IMR-90 (cell line): ENCODE measurements around the gene UNC13B. TPM values are rescaled to one million over a fixed set of nuclear protein-coding genes. Genes with fewer than 3 reads are reported as not detected.
A peak's percentile ranks its signal among the peaks of the same experiment; 100 is the strongest.

Source experiments
- ATAC-seq: fragments of 200-7000 bp; cut with Tn5 transposase; 2 replicates; pipeline ENCODE4 v1.9.1; 2020; ENCODE audit warnings: low read depth, mild to moderate bottlenecking, moderate library complexity
- BruUV-seq: library from RNA; stranded (reverse); fragments of 400-500 nt; replicated peaks from 2 replicates; lab custom pipeline; 2021; lab: Mats Ljungman, UMichigan
- CTCF ChIA-PET: fragments of 300-600 bp; formaldehyde crosslinking; extraction: SDS; loops from one replicate; lab custom pipeline; 2021; ENCODE audit warnings: antibody characterized with exemption; lab: Yijun Ruan, JAX
- POLR2A ChIA-PET: fragments of 300-600 bp; sonication (Branson Sonifier 250); formaldehyde crosslinking; loops from one replicate; lab custom pipeline; 2022; ENCODE audit warnings: antibody characterized with exemption; ENCODE audit not compliant: unreplicated experiment; lab: Charles Lee
- DNase-seq: peaks from one replicate; pipeline ENCODE4 v3.0.0; 2013
- H2AFZ ChIP-seq: replicated peaks from 2 replicates; pipeline ENCODE3; 2013; ENCODE audit warnings: low read length, mild to moderate bottlenecking; ENCODE audit not compliant: poor library complexity
- H2AK5ac ChIP-seq: 2 replicates; pipeline ENCODE4 v1.6.1; 2013; ENCODE audit warnings: low read depth, low read length, inconsistent platforms
- H2AK9ac ChIP-seq: replicated peaks from 2 replicates; pipeline ENCODE3; 2013; ENCODE audit warnings: mild to moderate bottlenecking, low read depth, low read length, moderate library complexity; ENCODE audit not compliant: poor library complexity
- H2BK120ac ChIP-seq: 2 replicates; pipeline ENCODE4 v1.6.1; 2013; ENCODE audit warnings: low read depth, low read length, inconsistent platforms
- H2BK15ac ChIP-seq: 3 replicates; pipeline ENCODE4 v1.6.1; 2013; ENCODE audit warnings: low read depth, low read length, inconsistent platforms
- H2BK20ac ChIP-seq: 2 replicates; pipeline ENCODE4 v1.6.1; 2013; ENCODE audit warnings: low read depth, mild to moderate bottlenecking, inconsistent platforms, low read length, moderate library complexity
- H2BK5ac ChIP-seq: 2 replicates; pipeline ENCODE4 v1.6.1; 2013; ENCODE audit warnings: mild to moderate bottlenecking, low read depth, low read length, inconsistent platforms; ENCODE audit not compliant: poor library complexity, severe bottlenecking
- H3K14ac ChIP-seq: replicated peaks from 2 replicates; pipeline ENCODE4 v1.6.1; 2013; ENCODE audit warnings: low read depth, low read length, inconsistent platforms
- H3K18ac ChIP-seq: 2 replicates; pipeline ENCODE4 v1.6.1; 2013; ENCODE audit warnings: low read depth, low read length, control low read depth
- H3K23ac ChIP-seq: 2 replicates; pipeline ENCODE4 v1.6.1; 2013; ENCODE audit warnings: low read depth, low read length, inconsistent platforms
- H3K27ac ChIP-seq: 2 replicates; pipeline ENCODE4 v1.5.1; 2013; ENCODE audit warnings: mild to moderate bottlenecking, control low read depth, low read length; ENCODE audit not compliant: insufficient read depth
- H3K27me3 ChIP-seq: 2 replicates; pipeline ENCODE4 v1.6.1; 2013; ENCODE audit warnings: low read length; ENCODE audit not compliant: control insufficient read depth, insufficient read depth
- H3K36me3 ChIP-seq: 2 replicates; pipeline ENCODE4 v1.6.1; 2013; ENCODE audit warnings: low read length, mixed read lengths; ENCODE audit not compliant: control insufficient read depth, insufficient read depth
- H3K4ac ChIP-seq: 2 replicates; pipeline ENCODE4 v1.6.1; 2013; ENCODE audit warnings: low read depth, low read length, inconsistent platforms
- H3K4me1 ChIP-seq: 2 replicates; pipeline ENCODE4 v1.6.1; 2013; ENCODE audit warnings: low read length, mixed read lengths; ENCODE audit not compliant: control insufficient read depth, insufficient read depth
- H3K4me2 ChIP-seq: 2 replicates; pipeline ENCODE4 v1.6.1; 2013; ENCODE audit warnings: low read depth, mild to moderate bottlenecking, control low read depth, low read length, moderate library complexity
- H3K4me3 ChIP-seq: 2 replicates; pipeline ENCODE4 v1.5.1; 2013; ENCODE audit warnings: low read depth, mild to moderate bottlenecking, control low read depth, low read length, moderate library complexity; ENCODE audit not compliant: insufficient read depth
- H3K56ac ChIP-seq: 2 replicates; pipeline ENCODE4 v1.6.1; 2013; ENCODE audit warnings: low read length, inconsistent platforms; ENCODE audit not compliant: insufficient read depth; ENCODE audit errors: extremely low read depth
- H3K79me1 ChIP-seq, 2 experiments: 2 replicates each; pipeline ENCODE4 v1.6.1; 2013; ENCODE audit warnings: low read length in 2 of 2, inconsistent platforms in 1 of 2, low read depth in 1 of 2
- H3K9ac ChIP-seq: 2 replicates; pipeline ENCODE4 v1.6.1; 2013; ENCODE audit warnings: low read depth, low read length, control low read depth
- H3K9me1 ChIP-seq: 2 replicates; pipeline ENCODE4 v1.6.1; 2013; ENCODE audit warnings: low read length, inconsistent platforms; ENCODE audit not compliant: insufficient read depth
- H3K9me3 ChIP-seq: 2 replicates; pipeline ENCODE4 v1.6.1; 2013; ENCODE audit warnings: low read length; ENCODE audit not compliant: control insufficient read depth, insufficient read depth
- H4K20me1 ChIP-seq: 2 replicates; pipeline ENCODE4 v1.6.1; 2013; ENCODE audit warnings: low read length, inconsistent platforms; ENCODE audit not compliant: insufficient read depth
- H4K5ac ChIP-seq: 2 replicates; pipeline ENCODE4 v1.6.1; 2013; ENCODE audit warnings: mild to moderate bottlenecking, low read depth, low read length, control low read depth
- H4K8ac ChIP-seq, 2 experiments: 2 replicates each; pipeline ENCODE4 v1.6.1; 2013; ENCODE audit warnings: low read depth in 2 of 2, low read length in 2 of 2, control low read depth in 1 of 2, inconsistent platforms in 1 of 2
- H4K91ac ChIP-seq: 2 replicates; pipeline ENCODE4 v1.6.1; 2013; ENCODE audit warnings: low read depth, low read length, inconsistent platforms; ENCODE audit not compliant: insufficient read depth
- BHLHE40 ChIP-seq: fragments of 150-350 bp; IDR thresholded peaks from 2 replicates; pipeline ENCODE4 v1.6.1; 2016; ENCODE audit warnings: mild to moderate bottlenecking, low read depth, low read length
- CEBPB ChIP-seq: IDR thresholded peaks from 2 replicates; pipeline ENCODE4 v1.6.1; 2012; ENCODE audit warnings: low read depth, low read length, improper control_type of control experiment
- CHD1 ChIP-seq: IDR thresholded peaks from 2 replicates; pipeline ENCODE4 v1.6.1; 2012; ENCODE audit warnings: low read depth, low read length, improper control_type of control experiment
- FOS ChIP-seq: fragments of 150-350 bp; IDR thresholded peaks from 2 replicates; pipeline ENCODE4 v1.6.1; 2016; ENCODE audit warnings: low read depth, low read length
- MAFK ChIP-seq: IDR thresholded peaks from 2 replicates; pipeline ENCODE4 v1.6.1; 2012; ENCODE audit warnings: low read depth, low read length, improper control_type of control experiment
- MAZ ChIP-seq: IDR thresholded peaks from 2 replicates; pipeline ENCODE4 v1.6.1; 2012; ENCODE audit warnings: low read depth, mild to moderate bottlenecking, low read length, improper control_type of control experiment, moderate library complexity, borderline replicate concordance
- NFE2L2 ChIP-seq: fragments of 150-350 bp; IDR thresholded peaks from 2 replicates; pipeline ENCODE4 v1.6.1; 2016; ENCODE audit warnings: low read depth, mild to moderate bottlenecking, low read length
- POLR2A ChIP-seq: IDR thresholded peaks from 2 replicates; pipeline ENCODE4 v1.6.1; 2012; ENCODE audit warnings: mild to moderate bottlenecking, low read depth, low read length
- RAD21 ChIP-seq: IDR thresholded peaks from 2 replicates; pipeline ENCODE4 v1.6.1; 2012; ENCODE audit warnings: low read length, improper control_type of control experiment
- RCOR1 ChIP-seq: IDR thresholded peaks from 2 replicates; pipeline ENCODE4 v1.6.1; 2012; ENCODE audit warnings: mild to moderate bottlenecking, low read length, improper control_type of control experiment; ENCODE audit not compliant: insufficient replicate concordance
- RFX5 ChIP-seq: IDR thresholded peaks from 2 replicates; pipeline ENCODE4 v1.8.0; 2012; ENCODE audit warnings: low read depth, mild to moderate bottlenecking, low read length, moderate library complexity
- SMC3 ChIP-seq: fragments of 150-350 bp; IDR thresholded peaks from 2 replicates; pipeline ENCODE4 v1.6.1; 2016; ENCODE audit warnings: low read depth, mild to moderate bottlenecking, antibody characterized with exemption, low read length, moderate library complexity
- WGBS, 2 experiments: methylation state at CpG; one replicate each; pipeline versions ENCODE4 v1.1.5 to v1.1.7; 2013; ENCODE audit warnings: missing lambda C conversion rate in 2 of 2; ENCODE audit not compliant: insufficient read length in 1 of 2; ENCODE audit errors: extremely low coverage in 2 of 2; 5-methylcytosine and 5-hydroxymethylcytosine counted together
- dilution Hi-C: fragments of 300-500 bp; cut with HindIII; formaldehyde crosslinking; loops from one replicate; pipeline ENCODE4 v1.14.3; 2018; ENCODE audit warnings: low sequenced_read_pairs; ENCODE audit not compliant: unreplicated experiment
- in situ Hi-C: fragments of 300-500 bp; cut with MboI; formaldehyde crosslinking; loops from 3 replicates; pipeline ENCODE4 v1.14.3; 2019; ENCODE audit warnings: low sequenced_read_pairs, inconsistent platforms, mixed read lengths
- intact Hi-C: fragments of 100-400 bp; cut with micrococcal nuclease; formaldehyde crosslinking; loops from 2 replicates; pipeline ENCODE4 v1.10.0; 2022
- polyA plus RNA-seq, 3 experiments: library from polyadenylated mRNA; depleted of rRNA; stranded (reverse); fragments of >200 nt; gene quantifications; 2 replicates each; pipeline ENCODE4 v1.2.3, GENCODE V29; 2012; ENCODE audit warnings: low replicate concordance in 1 of 3
- total RNA-seq: library from RNA; depleted of rRNA; stranded (reverse); fragments of >200 nt; gene quantifications from 2 replicates; pipeline ENCODE4 v1.2.3, GENCODE V29; 2012
- TF ChIP-seq, protein P1 (sequence below): fragments of 150-350 bp; IDR thresholded peaks from 2 replicates; pipeline ENCODE4 v1.6.1; 2017; ENCODE audit warnings: mild to moderate bottlenecking, antibody characterized with exemption, low read length, low read depth
- TF ChIP-seq, protein P2 (sequence below): fragments of 150-350 bp; IDR thresholded peaks from 2 replicates; pipeline ENCODE4 v1.6.1; 2016; ENCODE audit warnings: low read depth, mild to moderate bottlenecking, low read length, moderate library complexity, borderline replicate concordance

The UNC13B gene
- total and polyA plus RNA-seq, 2 of the 4 experiments (the other 2 are of a cell fraction) = 7.5 to 14.3 TPM

DNA sequence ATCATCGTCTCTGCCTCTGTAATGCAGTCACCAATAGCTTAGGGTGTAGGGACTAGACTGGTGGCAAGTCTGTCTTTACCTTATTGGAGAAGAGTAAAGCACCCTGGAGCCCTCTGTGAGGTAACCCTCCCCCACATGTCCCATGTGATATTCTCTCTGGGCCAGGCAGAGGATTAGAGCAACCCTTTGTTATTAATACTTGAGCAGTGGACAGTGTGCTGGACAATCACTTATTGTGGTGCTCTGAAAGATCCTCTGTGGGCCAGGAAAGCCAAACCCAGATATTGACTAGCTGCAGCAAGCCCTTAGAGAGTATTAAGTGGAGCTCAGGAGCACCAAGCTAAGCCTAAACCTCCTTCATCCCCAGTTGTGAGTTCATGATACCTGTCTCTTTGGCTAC is 188.4 kb downstream of the UNC13B start:
- ATAC-seq = no peak
- ChIA-PET POLR2A (no interaction called here), CTCF (interaction anchor here (1.5 kb wide), 1 partner anchor 17 kb away, joined by 3 read pairs; no protein-coding TSS in a partner anchor)
- peaks cover 26% of the 10 kb centered on the region for H3K4me1 ChIP-seq
- H3K9me1 ChIP-seq = peaks cover 24% of the 10 kb centered on the region
- H4K91ac ChIP-seq = peak overlapping the region; percentile 59
- H3K4ac ChIP-seq = peak overlapping the region; percentile 82
- no peak overlapping the region for H3K56ac ChIP-seq
- H4K8ac ChIP-seq = peak overlapping the region in 1 of 2 experiments; percentile 37; a peak in 1 of 4 replicates
- H3K4me3 ChIP-seq = no peak overlapping the region
- intact Hi-C loops (loop anchor here (10.0 kb wide), 1 partner anchor 185 kb away; no protein-coding TSS in a partner anchor), dilution Hi-C loops (no loop called here), in situ Hi-C loops (no loop called here)
- no peak overlapping the region for H2AFZ ChIP-seq
- H3K9ac ChIP-seq = 0 out of 2 replicates have a peak overlapping the region, but pooled peaks have one; percentile 17
- no peak for DNase-seq
- no peaks in the 10 kb centered on the region for H3K27me3 ChIP-seq
- H2BK5ac ChIP-seq = peak overlapping the region; percentile 72
- TF ChIP-seq RAD21 = no peak
- TF ChIP-seq CHD1 = no peak
- TF ChIP-seq, protein P1, sequence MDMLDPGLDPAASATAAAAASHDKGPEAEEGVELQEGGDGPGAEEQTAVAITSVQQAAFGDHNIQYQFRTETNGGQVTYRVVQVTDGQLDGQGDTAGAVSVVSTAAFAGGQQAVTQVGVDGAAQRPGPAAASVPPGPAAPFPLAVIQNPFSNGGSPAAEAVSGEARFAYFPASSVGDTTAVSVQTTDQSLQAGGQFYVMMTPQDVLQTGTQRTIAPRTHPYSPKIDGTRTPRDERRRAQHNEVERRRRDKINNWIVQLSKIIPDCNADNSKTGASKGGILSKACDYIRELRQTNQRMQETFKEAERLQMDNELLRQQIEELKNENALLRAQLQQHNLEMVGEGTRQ = no peak
- no peak for TF ChIP-seq NFE2L2
- no peak for TF ChIP-seq CEBPB
- no peak for TF ChIP-seq BHLHE40
- no peak for TF ChIP-seq POLR2A
- TF ChIP-seq FOS = no peak
- no peak for TF ChIP-seq MAZ
- TF ChIP-seq MAFK = no peak
- TF ChIP-seq, protein P2, sequence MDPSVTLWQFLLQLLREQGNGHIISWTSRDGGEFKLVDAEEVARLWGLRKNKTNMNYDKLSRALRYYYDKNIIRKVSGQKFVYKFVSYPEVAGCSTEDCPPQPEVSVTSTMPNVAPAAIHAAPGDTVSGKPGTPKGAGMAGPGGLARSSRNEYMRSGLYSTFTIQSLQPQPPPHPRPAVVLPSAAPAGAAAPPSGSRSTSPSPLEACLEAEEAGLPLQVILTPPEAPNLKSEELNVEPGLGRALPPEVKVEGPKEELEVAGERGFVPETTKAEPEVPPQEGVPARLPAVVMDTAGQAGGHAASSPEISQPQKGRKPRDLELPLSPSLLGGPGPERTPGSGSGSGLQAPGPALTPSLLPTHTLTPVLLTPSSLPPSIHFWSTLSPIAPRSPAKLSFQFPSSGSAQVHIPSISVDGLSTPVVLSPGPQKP = no peak
- no peak for TF ChIP-seq RCOR1
- no peak for TF ChIP-seq RFX5
- TF ChIP-seq SMC3 = no peak
- peak overlapping the region; percentile 76 for H2BK120ac ChIP-seq
- peak overlapping the region; percentile 63 for H3K4me2 ChIP-seq
- WGBS, 2 experiments = no CpG with 5 or more reads among the region's 1 CpG
- H2BK15ac ChIP-seq = peak overlapping the region; percentile 68; the same call in 2 of the 3 replicates
- peak overlapping the region; percentile 85 for H4K5ac ChIP-seq
- H3K18ac ChIP-seq = peak overlapping the region; percentile 91
- peak overlapping the region; percentile 82; the same call in 1 of the 2 replicates for H3K27ac ChIP-seq
- H3K36me3 ChIP-seq = no peaks in the 10 kb centered on the region
- peaks cover 4% of the 10 kb centered on the region; the same call in 1 of the 2 replicates for H4K20me1 ChIP-seq
- peak overlapping the region; percentile 81 for H2AK5ac ChIP-seq
- peak overlapping the region; percentile 67 for H3K14ac ChIP-seq
- H2BK20ac ChIP-seq = peak overlapping the region; percentile 54
- no peaks in the 10 kb centered on the region for H3K9me3 ChIP-seq
- no TSS peak for BruUV-seq
- H2AK9ac ChIP-seq = no peak overlapping the region
- no peak overlapping the region for H3K23ac ChIP-seq
- peaks cover 0 to 12% of the 10 kb centered on the region in 2 experiments; a peak in 2 of 4 replicates for H3K79me1 ChIP-seq
